GM18519 (cell line): Measurements from ENCODE around the gene FSIP1.

Source experiments
- ATAC-seq: cut with Tn5 transposase; IDR thresholded peaks from one replicate; pipeline ENCODE4 v1.9.1; 2021; ENCODE audit warnings: mild to moderate bottlenecking, moderate library complexity; ENCODE audit not compliant: unreplicated experiment, low FRiP score

The FSIP1 gene

DNA sequence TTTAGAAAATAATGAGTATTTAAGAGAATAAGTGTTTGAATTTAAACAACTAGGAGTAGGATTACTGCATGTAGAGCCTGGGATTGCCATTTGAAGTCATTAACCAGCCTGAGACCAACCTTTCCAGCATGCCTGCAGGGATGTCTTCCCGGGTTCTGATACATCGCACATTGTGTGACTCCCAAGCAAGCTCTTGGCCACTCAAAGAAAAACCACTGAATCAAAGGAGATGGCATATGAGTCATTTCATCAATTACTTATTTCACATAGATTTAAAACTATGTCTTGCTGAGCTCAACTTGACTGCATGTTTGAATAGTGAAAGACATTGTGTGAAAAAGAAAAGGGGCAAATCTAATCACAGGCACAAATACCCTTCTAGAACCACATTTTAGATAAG lies 216.8 kb downstream of the FSIP1 start:
- no peak for ATAC-seq

DNA sequence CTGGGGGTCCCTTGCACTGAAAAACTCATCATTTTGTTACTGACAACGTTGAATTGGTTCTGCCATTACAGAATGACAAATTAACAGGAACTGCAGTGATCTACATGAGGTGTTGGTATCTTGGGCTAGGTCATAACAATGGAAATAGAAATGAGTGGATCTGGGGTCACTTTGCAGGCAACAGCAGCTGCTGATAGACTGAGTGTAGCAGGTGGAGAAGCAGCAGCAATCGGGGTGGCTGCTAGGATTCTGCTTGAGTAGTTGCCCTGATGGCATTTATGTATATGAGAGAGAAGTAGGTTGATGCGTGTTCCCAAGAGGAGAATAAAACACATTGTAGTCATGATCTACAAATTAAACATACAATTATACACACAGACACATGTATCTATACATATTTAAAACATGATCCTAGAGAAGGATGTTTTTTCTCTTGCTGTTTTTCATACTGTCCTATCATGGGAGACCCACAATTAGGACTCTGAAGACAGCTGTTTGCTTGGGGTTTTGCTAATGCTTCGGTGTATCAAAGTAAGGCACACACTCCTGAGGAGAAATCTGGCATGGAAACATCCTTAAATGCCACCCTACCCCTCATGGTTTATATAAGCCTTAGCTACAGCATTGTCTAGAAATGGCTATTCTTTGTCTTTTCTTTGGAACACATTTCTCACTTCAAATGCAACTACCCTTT lies 217.5 kb downstream of the FSIP1 start:
- no peak for ATAC-seq

DNA sequence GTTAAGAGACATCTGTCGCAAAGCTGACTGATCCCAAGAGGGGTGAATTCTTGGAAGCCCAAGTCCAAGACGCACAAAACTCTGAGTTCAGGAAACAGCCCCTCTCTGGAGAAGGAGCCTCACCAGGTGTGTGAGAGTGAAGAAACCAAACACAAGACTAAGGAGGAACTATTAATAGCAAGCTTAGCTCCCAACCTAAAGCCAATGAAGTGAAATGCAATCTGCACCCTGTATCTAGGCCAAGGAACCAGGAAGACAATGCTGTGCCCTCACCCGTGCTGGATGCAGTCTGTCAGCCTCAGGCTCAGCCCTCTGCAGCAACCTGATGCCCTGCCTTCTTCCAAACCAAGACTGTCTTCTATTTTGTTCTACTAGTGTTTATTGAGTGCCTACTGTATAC lies 224.2 kb downstream of the FSIP1 start:
- ATAC-seq = no peak

DNA sequence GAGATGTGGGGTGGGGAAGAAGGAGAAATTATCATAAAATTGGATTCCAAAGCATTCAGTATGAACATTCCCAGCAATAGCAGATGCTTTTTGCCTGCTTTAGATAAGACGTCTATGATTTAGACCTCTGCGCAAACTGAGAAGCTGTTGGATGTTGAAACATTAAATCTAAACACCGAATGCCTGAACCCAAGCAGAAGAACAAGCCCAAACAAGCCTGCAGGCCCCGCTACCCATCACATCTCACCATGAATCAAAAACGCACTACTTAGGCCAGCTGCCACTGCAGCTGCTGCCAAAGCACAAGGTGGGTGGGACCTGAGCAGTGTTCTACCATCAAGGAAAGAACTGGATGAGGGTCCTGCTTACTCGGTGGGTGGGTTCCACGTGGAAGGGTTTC lies 226.2 kb downstream of the FSIP1 start:
- ATAC-seq = no peak

DNA sequence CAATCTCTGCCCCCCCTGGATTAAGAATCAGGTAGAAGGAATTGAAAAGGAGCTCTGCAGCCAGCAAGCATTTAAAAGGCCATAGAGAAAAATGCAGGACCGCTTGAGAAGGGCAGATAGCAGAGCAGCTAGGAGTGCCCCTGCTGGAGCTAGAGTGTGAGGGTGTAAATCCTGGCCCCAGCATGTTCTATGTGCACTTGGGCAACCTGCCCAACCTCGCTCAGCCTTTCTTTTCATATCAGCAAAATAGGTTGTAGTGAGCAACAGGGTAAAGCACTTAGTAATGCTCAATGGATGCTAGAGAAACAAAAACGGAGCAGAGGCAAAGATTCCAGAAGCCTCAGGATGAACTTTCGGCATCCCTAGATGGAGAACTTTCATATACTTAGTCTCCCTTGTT lies 226.8 kb downstream of the FSIP1 start:
- ATAC-seq = no peak

DNA sequence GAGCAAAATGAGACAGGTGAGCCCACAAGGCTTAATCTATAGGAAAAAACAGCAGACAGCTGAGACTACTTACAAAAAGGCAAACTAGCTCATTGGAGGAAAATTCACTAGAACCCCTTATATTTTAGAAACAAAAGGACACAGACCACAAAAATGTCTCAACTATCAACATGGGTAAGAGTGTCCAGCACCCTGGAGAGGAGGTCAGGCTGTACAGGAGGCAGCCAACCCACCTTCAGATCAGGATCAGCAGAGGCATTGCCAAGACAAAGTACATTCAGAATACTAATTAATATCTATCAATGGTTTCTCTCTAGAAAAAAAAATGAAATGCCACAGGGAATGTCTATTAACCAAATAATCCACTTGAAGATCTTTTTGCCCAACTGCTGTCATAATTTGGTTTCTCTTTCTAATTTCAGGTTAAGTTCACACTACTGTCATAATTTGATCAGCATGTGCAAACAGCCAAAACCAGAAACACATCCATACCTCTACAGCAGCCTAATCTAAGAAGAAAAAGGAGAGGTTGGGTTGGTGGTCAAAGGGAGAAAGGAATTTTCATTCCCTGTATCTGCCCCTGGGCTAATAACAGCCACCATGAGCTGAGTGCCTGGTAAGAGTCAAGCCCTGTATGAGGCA lies 227.8 kb downstream of the FSIP1 start:
- no peak for ATAC-seq

DNA sequence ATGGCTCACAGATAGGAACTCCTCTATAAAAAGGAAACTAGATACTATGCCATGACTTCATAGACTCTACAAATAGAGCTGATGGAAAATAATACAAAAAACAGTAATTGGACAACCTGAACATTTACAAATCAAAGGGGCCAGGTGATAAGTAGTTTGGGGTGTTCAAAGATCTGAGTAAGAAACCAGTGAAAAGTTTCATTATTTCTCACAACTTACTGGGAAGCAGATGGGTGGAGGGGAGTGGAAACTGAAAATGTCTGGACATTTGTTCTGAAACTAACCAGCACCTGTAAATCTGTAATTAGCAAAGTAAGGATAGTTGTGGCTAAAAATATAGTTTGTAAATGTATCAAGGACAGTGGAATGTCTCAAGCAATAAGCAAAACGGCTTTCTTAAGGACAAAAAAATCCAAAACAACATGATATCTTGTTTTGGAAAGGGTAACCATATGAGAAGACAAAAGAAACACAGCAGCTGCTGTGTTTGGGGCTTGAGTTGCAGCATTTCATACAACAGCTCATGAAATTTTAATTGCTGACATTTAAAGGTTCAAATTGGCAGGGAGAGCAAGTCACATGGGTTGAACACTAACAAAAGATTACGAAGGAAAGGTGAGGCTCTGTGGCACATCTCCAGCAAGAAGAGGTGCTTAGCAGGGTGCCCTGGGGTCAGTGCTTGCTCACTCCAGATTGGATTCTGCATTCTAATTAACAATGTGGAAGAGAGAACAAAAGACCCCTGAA lies 228.5 kb downstream of the FSIP1 start:
- ATAC-seq = no peak

DNA sequence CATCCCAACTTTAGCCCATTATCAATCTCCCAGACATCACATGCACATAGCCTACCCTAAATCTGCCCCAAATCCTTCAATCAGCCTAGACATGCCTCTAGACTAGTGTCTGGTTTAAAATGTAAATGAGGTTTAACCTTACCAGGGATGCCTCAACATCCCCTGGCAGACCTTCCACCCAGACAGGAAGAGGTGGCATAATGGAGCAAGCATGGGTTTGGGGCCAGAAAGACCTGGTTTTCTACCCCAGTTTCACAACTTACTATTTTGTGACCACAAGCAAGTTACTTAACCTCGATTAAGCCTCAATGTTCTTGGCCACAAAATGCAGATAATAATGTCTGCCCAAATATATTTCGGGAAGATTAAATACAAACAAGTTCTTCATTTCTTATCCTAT lies 230.1 kb downstream of the FSIP1 start:
- no peak for ATAC-seq

DNA sequence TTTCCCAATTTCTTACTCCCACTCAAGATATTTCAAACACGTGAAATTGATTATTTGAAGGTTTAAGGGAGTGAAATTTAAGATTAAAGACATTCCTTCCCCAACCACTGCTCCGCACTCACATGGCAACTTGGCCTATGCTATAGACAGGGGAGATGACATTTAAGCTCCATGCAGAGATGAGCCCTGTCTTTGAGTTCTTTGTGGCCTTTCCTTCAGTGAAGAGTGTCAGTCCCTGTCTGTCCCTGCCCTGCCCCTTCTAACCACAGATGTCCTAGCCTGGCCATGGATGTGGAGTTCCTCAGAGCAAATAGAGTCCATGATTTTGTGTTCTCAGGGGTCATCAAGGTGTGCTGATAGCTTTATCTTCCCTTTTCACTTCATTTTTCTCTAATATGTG lies 231.2 kb downstream of the FSIP1 start:
- ATAC-seq = no peak
